T-helper 17 cell (primary cell): Measurements from ENCODE around the gene AGRN. TPM values are rescaled to one million over a fixed set of nuclear protein-coding genes. Genes with fewer than 3 reads are reported as not detected.
"Not testable (repeated sequence)": the region's sequence is repeated elsewhere in the genome, so short reads cannot be mapped to it uniquely, and the experiment has no call there.

ENCODE experiments used
- ATAC-seq: fragments of 150-1000 bp; cut with Tn5 transposase; 2 replicates; pipeline ENCODE4 v1.10.0; 2021; ENCODE audit warnings: mild to moderate bottlenecking, moderate library complexity
- DNase-seq, 3 donors: peaks; one replicate each; pipeline versions ENCODE4 v3.0.0 to v3.0.0-alpha.2; 2020 to 2021
- H3K9me3 ChIP-seq: one replicate; pipeline ENCODE4 v1.7.0; 2013; ENCODE audit warnings: low read length, mild to moderate bottlenecking; ENCODE audit not compliant: control insufficient read depth, poor library complexity, severe bottlenecking
- H3K27ac Mint-ChIP-seq: one replicate; pipeline ENCODE4 v1.8.0; 2022; ENCODE audit warnings: mild to moderate bottlenecking, moderate library complexity, mixed read lengths
- H3K27me3 Mint-ChIP-seq: one replicate; pipeline ENCODE4 v1.8.0; 2022; ENCODE audit warnings: mixed read lengths
- H3K36me3 Mint-ChIP-seq: one replicate; pipeline ENCODE4 v1.8.0; 2022; ENCODE audit warnings: low read depth, mixed read lengths
- H3K4me1 Mint-ChIP-seq: one replicate; pipeline ENCODE4 v1.8.0; 2022; ENCODE audit warnings: mild to moderate bottlenecking, mixed read lengths
- H3K4me3 Mint-ChIP-seq: one replicate; pipeline ENCODE4 v1.8.0; 2022; ENCODE audit warnings: mild to moderate bottlenecking, moderate library complexity, mixed read lengths
- total RNA-seq, 4 donors: library from RNA in 2 of 4; stranded (reverse) in 2 of 4; gene quantifications; one replicate each; pipeline ENCODE4 v1.2.3 and lab custom pipeline; 2022 to 2026

AGRN gene
- total RNA-seq, 2 donors from 2014 or later: 1.2 to 1.4 TPM

DNA sequence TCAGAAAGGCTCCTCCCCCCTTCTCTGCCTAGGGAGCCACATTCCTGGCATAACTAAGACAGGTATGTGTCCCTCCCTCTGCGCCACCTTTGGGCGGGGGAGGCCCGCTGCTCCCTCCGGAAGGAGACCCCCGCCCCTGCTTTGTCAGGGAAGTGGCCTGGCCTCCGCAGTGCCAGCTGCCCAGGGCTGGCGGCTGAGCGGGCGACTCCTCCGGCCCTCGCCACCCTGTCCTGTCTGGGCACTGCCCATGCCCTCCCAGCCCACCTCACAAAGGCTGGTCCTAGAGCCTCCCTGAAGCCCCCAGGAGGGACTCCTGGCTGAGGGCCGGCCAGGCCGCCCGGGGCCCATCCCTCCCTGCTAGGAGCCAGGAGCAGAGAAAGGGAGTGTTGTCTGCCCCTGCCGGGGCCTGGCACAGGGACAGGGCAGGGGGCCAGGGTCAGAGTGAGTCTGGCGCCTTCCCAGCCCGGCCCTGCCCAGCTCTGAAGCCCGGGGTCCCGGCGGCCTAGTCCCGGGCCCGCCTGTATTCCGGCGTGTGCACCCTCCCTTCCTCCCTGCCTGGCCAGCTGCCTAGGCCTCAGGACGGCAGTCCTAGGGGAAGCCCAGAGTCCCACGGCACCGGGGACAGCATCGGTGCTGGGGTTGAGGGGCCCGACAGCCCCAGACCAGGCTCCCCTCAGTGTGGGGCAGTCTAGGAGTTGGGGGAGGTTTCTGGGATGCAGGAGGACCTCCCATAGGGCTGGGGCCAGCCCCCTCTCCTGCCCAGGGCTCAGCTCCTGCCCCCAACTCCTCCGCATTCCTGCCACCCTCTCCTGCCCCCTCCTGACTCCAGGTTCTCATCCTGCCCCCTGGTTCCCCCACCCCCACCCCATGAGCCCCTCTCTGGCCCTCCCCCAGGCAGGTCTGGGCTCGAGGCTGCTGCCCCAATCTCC is 5.1 kb downstream of the AGRN start:
- Mint-ChIP-seq H3K36me3 (no peaks in the 10 kb centered on the region), H3K27ac (no peak overlapping the region), H3K4me1 (no peaks in the 10 kb centered on the region), H3K27me3 (no peaks in the 10 kb centered on the region), H3K4me3 (no peak overlapping the region)
- no peak for ATAC-seq
- no peak for DNase-seq
- no peaks in the 10 kb centered on the region for H3K9me3 ChIP-seq

DNA sequence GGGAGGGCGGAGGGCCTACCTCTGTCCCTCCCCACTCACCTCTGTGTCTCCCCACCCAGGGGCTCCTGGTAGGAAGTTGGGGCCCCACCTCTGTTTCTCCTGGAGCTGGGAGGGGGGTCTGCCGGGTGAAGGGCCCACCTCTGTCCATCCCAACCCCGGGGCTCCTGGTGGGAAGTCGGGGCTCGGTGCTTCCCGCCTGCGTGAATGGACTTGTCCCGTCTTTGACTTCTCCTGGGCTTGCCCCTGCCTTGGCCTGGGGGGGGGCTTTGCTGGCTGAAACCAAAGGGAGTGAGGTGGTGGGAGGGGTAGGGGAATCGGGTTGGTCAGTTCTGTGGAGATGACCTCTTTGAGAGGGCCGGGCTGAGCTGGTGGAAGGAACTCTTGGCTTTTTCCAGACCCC is 5.8 kb downstream of the AGRN start:
- ATAC-seq (no peak), DNase-seq (no peak)
- Mint-ChIP-seq H3K4me3 (no peak overlapping the region), H3K27ac (no peak overlapping the region), H3K27me3 (no peaks in the 10 kb centered on the region), H3K36me3 (no peaks in the 10 kb centered on the region), H3K4me1 (no peaks in the 10 kb centered on the region)
- H3K9me3 ChIP-seq: no peaks in the 10 kb centered on the region

DNA sequence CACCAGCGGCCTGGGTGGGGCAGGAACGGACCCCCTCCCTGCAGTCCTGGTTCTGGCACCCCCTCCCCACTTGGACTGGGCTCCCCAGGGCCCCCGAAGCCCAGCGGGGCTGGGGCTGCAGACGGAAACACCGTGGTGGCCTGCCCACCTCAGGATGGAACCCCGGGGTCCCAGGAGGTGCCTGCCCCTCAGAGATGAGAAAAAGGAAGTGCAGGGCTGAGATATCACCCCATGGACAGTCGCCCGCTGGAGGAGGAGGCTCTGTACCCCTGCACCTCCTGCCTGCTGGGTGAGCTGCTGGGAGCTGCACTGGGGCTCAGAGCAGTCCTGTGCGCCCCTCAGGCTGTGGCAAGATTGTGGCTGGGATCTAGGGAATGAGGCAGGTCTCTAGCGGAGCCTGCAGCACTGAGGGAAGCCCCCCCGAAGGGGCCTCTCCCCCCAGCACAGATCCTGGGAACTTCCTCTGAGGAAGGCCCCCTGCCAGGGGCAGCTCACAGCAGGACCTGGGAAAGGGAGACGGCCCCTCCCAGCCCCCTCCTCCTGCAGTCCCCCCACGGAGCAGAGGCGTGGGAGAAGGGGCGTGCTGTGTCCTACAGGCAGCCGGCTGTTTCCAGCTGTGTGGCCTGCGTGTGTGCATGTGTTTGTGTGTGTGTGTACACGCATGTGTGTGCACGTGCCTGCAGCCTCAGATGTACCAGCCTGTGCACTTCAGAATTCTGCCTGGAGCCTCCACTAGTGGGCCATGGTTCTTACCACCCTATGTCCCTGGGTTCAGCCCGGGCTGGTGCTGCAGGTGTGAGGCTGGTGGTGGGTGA is 6.9 kb downstream of the AGRN start:
- peak; percentile 8 for ATAC-seq
- no peak overlapping the region for H3K27ac Mint-ChIP-seq

DNA sequence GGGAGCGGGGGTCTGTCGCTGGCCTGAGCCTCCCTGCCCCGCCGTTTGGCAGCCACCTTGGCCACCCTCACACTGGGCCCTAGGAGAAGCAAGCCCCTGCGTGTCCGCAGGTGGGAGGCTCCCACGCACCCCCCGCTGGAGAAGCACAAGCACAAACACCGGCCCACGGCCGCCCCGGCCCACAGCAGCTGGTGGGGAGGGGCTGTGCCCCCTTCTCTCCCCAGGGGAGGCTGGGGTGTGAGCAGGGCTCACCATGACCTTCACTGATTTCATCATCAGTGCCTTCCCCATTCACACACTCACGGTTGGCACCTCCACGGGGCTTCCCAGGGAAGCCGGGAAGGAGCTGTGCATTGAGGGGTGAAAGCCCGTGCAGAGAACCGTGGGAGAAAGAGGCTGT is 7.9 kb downstream of the AGRN start:
- Mint-ChIP-seq H3K27me3 (peaks cover 8% of the 10 kb centered on the region), H3K36me3 (no peaks in the 10 kb centered on the region), H3K27ac (no peak overlapping the region), H3K4me1 (peaks cover 6% of the 10 kb centered on the region), H3K4me3 (no peak overlapping the region)
- ATAC-seq: no peak
- DNase-seq: no peak
- H3K9me3 ChIP-seq: no peaks in the 10 kb centered on the region

More for the DNA sequence above, 6.9 kb downstream of the AGRN start:
- H3K4me1 Mint-ChIP-seq: no peaks in the 10 kb centered on the region
- H3K4me3 Mint-ChIP-seq: no peak overlapping the region
- DNase-seq: no peak
- no peaks in the 10 kb centered on the region for H3K36me3 Mint-ChIP-seq
- peaks cover 2% of the 10 kb centered on the region for H3K27me3 Mint-ChIP-seq
- H3K9me3 ChIP-seq: no peaks in the 10 kb centered on the region

DNA sequence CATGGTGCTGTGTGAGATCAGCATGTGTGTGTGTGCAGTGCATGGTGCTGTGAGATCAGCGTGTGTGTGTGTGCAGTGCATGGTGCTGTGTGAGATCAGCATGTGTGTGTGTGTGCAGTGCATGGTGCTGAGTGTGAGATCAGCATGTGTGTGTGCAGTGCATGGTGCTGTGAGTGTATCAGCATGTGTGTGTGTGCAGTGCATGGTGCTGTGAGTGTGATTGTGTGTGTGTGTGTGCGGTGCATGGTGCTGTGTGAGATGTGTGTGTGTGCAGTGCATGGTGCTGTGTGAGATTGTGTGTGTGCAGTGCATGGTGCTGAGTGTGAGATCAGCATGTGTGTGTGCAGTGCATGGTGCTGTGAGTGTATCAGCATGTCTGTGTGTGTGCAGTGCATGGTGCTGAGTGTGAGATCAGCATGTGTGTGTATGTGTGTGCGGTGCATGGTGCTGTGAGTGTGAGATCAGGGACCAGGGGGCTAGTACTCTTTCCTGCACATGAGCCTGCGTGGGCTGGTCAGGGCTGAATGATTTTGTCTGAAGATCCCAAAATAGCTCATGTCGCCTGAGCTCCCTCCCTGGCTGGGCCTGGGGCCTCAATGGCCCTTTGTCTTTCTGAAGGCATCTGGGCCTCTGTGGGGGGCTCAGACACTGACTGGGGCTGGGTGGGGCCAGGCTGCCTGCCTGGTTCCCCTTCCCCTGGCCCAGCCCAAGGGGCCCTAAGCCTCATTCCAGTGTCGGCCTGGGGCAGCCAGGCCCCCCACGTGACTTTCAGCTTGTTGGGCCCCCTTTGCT is 11.1 kb downstream of the AGRN start:
- H3K4me1 Mint-ChIP-seq, H3K27ac Mint-ChIP-seq, ATAC-seq, H3K4me3 Mint-ChIP-seq, H3K9me3 ChIP-seq, H3K36me3 Mint-ChIP-seq, DNase-seq: not testable (repeated sequence)
- peaks cover 12% of the 10 kb centered on the region for H3K27me3 Mint-ChIP-seq

DNA sequence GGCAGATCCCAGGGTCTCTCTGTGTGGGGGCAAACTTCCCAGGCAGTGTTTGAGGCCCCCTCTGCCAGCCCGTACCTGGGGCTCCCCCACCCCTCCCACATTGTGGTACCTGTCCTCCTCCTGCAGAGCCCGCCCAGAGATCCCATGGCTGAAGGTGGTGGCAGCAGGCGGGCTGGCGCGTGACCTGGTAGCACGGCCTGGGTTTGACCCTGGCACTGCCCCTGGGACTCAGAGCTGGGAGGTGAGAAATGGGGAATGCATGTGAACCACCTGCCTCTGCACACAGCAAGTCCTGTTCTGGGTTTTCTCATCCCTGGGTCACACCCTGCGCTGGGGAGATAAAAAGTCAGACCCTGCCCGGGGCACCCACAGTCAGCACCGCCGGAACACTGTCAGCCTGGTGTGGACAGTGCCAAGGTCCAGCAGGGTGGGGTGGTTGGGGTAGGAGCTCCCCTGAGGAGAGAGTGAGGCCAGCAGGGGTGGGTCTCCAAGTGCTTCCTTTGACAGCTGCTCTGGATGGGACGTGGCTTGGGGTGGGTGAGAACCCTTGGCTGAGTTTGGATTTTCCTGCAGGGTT is 11.8 kb downstream of the AGRN start:
- peak overlapping the region; percentile 75 for H3K4me3 Mint-ChIP-seq

DNA sequence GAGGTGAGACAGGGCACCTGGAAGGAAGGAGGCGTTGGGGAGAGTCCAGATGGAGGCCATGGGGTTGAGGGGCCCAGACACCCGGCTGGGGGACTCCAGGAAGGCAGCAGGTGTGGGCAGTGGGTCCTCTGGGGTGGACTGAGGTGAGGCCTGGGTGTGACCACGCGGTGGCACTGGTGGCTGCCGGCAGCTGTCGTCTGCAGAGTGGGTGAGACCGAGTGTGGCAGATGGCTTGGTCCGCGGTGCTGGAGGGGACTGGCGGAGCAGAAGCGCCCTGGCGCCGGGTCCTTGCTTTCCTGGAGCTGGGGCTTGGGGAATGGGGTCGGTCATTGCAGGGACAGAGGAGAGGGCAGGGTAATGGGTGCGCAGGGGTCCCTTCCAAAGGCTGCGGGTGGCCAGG is 12.5 kb downstream of the AGRN start:
- Mint-ChIP-seq H3K36me3 (no peaks in the 10 kb centered on the region), H3K4me1 (peaks cover 6% of the 10 kb centered on the region), H3K27me3 (peaks cover 18% of the 10 kb centered on the region), H3K27ac (peak overlapping the region; percentile 11), H3K4me3 (peak overlapping the region; percentile 75)
- ATAC-seq (no peak), DNase-seq (no peak)
- no peaks in the 10 kb centered on the region for H3K9me3 ChIP-seq

More for the DNA sequence above, 11.8 kb downstream of the AGRN start:
- Mint-ChIP-seq H3K27me3 (peaks cover 18% of the 10 kb centered on the region), H3K36me3 (no peaks in the 10 kb centered on the region), H3K27ac (no peak overlapping the region), H3K4me1 (peaks cover 6% of the 10 kb centered on the region)
- no peaks in the 10 kb centered on the region for H3K9me3 ChIP-seq
- ATAC-seq (no peak), DNase-seq (no peak)

DNA sequence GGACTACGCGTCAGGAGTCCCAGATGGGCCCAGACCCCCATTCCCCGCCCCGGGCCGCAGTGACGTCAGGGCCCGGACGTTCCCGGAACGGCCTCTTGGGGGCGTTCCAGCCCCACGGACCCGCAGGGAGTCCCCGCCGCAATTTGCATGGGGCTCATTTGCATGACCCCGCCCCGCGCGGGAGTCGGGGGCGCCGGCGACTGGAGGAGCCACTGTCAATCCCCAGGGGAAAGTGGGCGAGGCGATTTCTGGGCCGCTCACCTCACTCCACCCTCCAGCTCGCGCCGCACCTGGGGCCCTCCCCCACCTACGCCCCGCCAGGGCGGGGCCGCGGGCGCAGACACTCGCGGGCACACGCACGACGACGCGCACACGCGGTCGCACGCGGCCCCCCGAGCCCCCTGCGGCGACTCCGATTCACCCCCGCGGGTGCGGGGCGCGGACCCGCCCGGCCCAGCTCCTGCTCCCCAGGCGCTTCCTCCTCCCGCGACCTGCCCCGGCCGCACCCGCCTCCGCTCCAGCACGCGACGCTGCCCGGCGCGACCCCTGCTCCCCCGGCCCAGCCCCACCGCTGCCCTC is 13.2 kb downstream of the AGRN start:
- no peaks in the 10 kb centered on the region for H3K36me3 Mint-ChIP-seq
- H3K4me3 Mint-ChIP-seq: peak overlapping the region; percentile 60
- H3K27me3 Mint-ChIP-seq: peaks cover 18% of the 10 kb centered on the region
- ATAC-seq (peak; percentile 92), DNase-seq (peak; percentile 72 to 80 (median 74))
- H3K27ac Mint-ChIP-seq: no peak overlapping the region
- H3K4me1 Mint-ChIP-seq: peaks cover 6% of the 10 kb centered on the region
- no peaks in the 10 kb centered on the region for H3K9me3 ChIP-seq

DNA sequence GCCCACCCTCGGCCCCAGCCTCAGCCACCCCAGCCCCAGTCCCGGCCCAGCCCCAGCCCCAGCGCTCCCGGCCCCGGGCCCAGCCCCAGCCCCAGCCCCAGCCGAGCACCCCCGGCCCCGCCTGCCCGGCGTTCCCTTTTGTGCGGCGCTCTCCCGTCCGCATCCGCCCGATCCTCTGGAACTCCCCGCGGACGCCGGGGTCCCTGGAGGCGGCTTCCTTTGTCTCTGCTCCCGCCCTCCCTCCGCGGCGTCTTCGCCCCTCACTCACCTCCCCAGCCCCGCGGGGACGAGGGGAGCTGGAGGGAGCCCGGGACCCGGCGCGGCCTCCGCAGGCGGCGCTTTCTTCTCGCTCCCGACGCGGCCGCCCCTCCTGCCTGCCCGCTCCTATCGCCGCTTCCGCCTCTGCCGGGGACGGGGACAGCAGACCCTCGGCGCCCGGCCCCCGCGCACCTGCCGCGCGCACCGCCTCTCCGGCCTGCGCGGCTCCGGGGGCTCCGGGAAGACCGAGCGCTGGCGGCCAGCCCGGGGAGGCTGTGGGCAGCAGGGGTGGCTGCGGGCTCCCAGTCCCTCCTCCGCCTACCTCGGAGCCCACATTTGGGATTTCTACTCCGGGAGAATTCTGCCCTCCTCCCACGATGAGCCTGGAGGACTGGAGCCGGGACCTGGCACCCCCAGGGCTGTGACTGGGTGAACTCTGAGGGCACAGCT is 14.0 kb downstream of the AGRN start:
- Mint-ChIP-seq H3K36me3 (no peaks in the 10 kb centered on the region), H3K4me1 (peaks cover 10% of the 10 kb centered on the region), H3K27me3 (peaks cover 24% of the 10 kb centered on the region), H3K4me3 (peak overlapping the region; percentile 80), H3K27ac (no peak overlapping the region)
- no peaks in the 10 kb centered on the region for H3K9me3 ChIP-seq
- no peak for DNase-seq
- ATAC-seq: no peak

DNA sequence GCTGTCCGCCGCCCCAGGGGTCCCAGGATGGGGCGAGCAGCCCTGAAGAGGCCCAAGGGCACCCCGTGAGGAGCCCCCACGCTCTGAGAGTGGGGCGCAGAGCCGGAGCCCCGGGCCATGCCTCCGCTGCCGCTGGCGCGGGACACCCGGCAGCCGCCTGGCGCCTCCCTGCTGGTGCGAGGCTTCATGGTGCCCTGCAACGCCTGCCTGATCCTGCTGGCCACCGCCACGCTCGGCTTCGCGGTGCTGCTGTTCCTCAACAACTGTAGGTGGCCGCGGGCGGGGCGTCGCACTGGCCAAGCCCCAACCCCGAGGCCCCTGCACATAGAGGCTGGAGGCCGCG is 14.5 kb downstream of the AGRN start:
- DNase-seq (no peak), ATAC-seq (no peak)
- Mint-ChIP-seq H3K27me3 (peaks cover 28% of the 10 kb centered on the region), H3K4me1 (peaks cover 13% of the 10 kb centered on the region), H3K4me3 (peak overlapping the region; percentile 80), H3K36me3 (no peaks in the 10 kb centered on the region), H3K27ac (no peak overlapping the region)
- H3K9me3 ChIP-seq: no peaks in the 10 kb centered on the region

DNA sequence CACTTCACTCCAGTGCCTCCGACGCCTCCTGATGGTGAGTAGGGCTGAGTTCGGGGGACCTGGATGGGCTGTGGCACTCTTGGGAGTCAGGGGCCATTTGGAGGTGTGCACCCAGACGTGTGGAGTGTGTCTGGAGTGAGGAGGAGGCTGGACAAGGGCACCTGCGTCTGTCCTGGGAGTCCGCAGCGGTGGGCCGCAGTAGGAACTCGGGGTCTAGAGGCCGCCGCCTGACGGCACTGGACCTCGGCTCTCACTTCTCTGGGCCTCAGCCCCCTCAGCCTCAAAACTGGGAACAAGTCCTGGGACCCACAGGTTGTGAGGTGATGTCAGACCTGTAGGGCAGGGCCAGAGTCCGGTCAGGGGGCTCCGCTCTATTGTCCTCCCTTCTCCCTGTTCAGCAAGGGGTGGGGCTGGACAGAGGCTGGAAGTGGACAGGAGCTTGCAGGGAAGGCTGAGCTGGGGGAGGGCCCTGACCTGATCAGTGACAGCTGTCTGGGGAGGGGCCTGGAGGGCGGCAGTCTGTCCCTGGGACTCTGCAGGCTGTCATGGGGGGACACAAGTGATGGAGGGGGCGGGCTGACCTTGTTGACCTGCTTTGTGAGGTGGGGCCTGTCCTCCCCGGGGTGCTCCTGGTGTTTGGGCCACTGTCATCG is 15.5 kb downstream of the AGRN start:
- no peak for ATAC-seq
- Mint-ChIP-seq H3K27ac (no peak overlapping the region), H3K4me3 (no peak overlapping the region), H3K36me3 (no peaks in the 10 kb centered on the region), H3K4me1 (peaks cover 19% of the 10 kb centered on the region), H3K27me3 (peaks cover 28% of the 10 kb centered on the region)
- H3K9me3 ChIP-seq: no peaks in the 10 kb centered on the region
- DNase-seq: no peak
